NCI-H82 treated with DMSO at 0.1 percent for 48 hours (cell line): ENCODE measurements around the gene FMN2.

Source experiments
- DNase-seq: peaks from one replicate; lab custom pipeline; 2025; ENCODE audit not compliant: unreplicated experiment; lab: John Stamatoyannopoulos, UW

The FMN2 gene

DNA sequence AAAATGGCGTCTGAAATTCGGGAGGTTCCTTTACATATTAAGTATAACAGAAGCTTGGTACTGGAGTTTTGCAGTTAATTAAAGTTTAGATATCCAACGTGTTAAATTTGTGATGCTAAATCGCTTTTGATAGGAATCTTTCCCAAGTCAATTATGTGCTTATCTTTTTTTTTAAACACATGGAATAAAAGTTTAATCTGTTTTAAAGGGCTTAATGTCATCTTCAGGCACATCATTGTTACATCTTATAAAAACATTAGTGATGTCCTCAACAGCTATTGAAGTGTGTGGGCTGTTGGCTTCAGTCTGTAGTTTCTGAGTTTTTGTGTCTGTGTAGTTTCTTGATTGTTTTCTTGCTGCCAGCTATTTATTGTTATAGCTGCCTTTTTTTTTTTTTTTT is 5.3 kb downstream of the FMN2 start:
- peak; percentile 91 for DNase-seq

DNA sequence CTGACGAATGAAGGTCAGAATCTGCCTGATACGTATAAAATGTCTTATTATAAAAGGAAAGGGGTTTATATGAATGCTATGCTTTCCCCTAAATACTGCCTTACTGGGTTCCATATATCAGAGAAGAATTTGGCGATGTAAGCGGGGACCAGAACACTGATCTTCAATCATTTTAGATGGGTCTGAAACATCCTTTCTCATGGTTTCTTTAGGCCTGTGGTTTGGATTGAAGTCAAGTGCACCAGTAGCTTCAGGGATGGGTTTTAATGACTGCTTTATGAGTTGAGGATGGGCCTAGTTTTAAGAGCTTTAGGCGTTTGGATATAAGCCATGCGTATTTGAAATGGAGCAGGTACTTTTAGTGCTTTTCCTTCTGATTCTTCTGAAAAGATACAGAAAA is 6.9 kb downstream of the FMN2 start:
- no peak for DNase-seq

GRCh38 chr1:240099329-240099728 is 7.6 kb downstream of the FMN2 start:
- DNase-seq: no peak

GRCh38 chr1:240099748-240100147 is 8.1 kb downstream of the FMN2 start:
- no peak for DNase-seq

DNA sequence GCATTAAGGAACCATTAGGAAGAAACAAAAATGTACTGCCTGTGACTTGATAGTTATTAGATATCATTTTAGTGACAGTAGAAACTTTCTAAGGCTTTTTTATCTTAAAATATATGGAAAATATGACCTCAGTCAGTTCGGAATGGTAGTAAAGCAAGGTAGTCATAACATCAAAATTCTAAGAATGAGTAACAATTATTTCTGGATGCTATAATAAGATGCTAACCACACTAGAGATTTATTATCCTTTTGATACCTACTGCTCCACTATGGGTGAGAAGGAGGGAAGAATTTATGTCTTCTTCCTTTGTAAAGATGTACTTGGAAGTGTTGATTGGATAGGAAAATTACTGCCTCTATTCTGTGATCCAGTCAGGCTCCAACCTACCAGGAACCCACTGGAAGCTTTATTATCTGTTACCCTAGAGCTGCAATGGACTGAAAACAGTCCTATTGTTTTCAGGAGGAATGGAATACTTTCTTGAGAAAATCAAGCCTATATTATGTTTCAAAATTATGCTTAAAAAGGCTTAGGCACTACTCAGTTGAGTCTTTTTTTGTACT is 8.8 kb downstream of the FMN2 start:
- no peak for DNase-seq

- DNase-seq: no peak
Measured at GRCh38 chr1:240101306-240101705, 9.6 kb downstream of the FMN2 start.

- DNase-seq: no peak
Measured at GRCh38 chr1:240101737-240102136, 10.1 kb downstream of the FMN2 start.

GRCh38 chr1:240104672-240105071 is 13.0 kb downstream of the FMN2 start:
- DNase-seq: no peak

- DNase-seq: no peak
Measured at GRCh38 chr1:240107058-240107684, 15.5 kb downstream of the FMN2 start.

DNA sequence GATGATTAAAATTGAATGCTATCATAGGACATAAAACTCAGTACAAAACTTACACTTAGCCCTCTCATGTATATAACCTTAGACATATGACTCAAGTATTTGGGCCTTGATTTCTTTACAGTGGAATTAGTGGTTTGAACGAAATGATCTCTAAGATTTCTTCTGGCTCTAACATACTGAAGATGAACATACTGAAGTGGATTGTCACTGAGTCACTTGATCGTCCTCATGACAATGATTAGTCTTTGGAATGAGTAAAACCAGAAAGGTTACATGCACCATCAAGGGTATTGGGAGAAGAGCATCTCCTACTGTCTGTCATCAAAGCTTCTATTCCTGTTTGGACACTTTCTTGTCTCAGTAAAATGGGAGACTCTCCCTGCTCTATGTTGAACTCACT is 17.4 kb downstream of the FMN2 start:
- DNase-seq: no peak

- no peak for DNase-seq
Measured at GRCh38 chr1:240109920-240110636, 18.4 kb downstream of the FMN2 start.

- DNase-seq: no peak
Measured at GRCh38 chr1:240111558-240111957, 19.9 kb downstream of the FMN2 start.

GRCh38 chr1:240114222-240114621 is 22.5 kb downstream of the FMN2 start:
- DNase-seq: no peak

GRCh38 chr1:240115831-240116230 is 24.1 kb downstream of the FMN2 start:
- no peak for DNase-seq

- DNase-seq: no peak
Measured at GRCh38 chr1:240116831-240117769, 25.4 kb downstream of the FMN2 start.

DNA sequence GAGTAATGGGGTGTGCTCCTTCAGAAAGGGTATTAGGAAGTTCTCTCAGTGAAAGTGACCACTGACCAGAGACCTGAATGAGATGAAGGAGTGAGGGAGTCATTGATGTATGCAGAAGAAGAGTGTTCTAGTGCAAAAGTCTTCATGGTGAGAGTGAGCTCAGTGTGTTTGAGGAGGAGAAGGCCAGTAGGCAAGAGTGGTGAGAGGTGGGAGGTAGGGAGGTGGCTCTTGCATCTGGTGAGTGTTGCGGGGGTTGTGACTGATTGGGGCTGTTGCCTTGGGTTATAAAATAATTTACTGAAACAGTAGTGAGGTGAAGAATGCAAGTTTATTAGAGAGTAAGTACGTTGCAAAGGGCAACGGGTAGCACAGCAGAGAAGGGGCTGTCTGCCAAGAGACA is 26.2 kb downstream of the FMN2 start:
- no peak for DNase-seq

DNA sequence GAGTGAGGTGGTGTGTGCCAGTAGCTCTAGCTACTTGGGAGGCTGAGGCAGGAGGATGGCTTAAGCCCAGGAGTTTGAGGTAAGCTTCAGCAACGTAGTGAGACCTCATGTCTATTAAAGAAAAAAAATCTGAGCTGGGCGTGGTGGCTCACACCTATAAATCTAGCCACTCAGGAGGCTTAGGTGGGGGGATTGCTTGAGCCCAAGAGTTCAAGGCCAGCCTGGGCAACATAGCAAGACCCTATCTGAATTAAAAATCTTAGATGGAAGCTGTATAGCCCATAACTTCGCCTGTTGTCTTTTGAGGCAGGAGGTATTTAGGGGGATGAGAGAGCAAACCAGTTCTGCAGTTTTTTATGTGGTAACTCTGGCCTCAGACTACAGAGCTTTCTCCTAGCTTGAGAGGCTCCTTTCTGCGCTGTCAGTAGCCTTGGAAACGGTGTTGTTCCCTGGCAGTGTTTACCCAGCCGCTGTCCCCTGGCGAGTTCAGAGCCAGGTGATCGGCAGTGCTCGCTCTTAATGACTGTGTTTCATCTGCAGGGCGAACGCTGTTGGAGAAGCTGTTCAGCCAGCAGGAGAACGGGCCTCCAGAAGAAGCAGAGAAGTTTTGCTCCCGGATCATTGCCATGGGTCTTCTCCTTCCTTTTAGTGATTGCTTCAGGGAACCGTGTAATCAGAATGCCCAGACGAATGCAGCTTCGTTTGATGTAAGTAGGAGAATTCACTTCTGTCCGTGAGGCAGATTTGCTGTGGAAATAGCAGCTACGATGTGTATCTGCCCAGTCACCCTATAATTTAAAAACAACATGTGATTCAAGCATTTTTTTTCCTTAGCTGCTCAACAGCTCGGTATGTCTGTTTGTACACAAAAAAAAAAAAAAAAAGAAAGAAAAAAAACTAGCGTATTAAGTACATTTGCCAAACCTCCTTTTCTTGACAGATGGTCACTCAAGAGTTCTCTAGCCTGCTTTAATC is 31.2 kb downstream of the FMN2 start:
- DNase-seq: no peak

DNA sequence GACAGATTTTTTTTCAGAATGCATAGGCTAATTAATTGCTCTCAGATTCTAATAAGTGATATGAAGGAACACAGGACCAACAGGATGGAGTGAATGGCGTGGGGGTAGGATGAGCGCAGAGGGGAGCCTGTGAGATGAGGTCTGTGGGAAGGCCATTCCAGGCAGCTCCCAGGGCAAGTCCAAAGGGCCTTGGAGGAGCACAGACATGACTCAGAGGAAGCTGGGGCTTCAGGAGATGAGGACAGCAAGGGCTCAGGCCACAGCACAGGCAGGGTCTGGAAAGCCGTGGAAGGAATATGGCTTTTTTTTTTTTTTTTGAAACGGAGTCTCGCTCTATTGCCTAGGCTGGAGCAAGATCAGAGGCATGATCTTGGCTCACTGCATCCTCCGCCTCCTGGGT is 35.1 kb downstream of the FMN2 start:
- DNase-seq: no peak

DNA sequence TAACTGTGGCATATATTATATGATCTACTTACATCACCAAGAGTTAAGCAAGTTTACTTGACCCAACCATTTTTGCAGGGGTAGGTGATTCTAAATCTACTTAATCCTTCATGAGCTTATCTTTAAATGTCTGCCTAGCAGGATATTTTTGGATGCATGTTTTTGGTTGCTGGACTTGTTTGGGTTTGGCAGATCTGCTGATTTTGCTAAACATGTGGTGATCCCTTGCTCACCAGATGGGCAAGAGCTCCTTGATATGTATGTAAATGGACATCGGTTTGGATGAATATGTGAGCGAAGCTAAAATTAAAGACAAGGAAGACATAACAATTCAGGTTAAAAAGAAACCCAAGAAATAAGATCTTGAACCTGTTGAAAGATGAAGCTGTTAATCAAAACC is 36.7 kb downstream of the FMN2 start:
- DNase-seq: no peak

- no peak for DNase-seq
Measured at GRCh38 chr1:240134113-240134512, 42.4 kb downstream of the FMN2 start.
